ENCODE results near the gene ETF1.

The ETF1 gene

DNA sequence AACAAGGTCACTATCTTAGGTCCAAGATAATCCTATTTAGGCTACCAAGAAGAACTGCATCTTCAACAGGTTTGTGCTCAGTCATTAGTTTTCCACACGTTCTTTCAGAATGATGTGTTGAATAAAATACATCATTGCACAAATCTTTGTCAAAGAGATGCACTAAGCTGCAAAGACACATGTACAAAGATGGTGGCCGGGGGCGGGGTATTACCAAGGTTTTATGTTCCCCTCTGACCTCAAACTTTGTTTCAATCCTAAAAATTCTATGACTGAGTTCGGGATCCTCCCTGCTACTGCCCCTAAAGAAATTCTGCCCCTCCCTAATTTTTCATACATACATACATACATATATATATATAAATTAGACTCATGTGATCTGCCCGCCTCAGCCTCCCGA lies 17.9 kb upstream of the ETF1 start:
- DNase-seq, result no peak

DNA sequence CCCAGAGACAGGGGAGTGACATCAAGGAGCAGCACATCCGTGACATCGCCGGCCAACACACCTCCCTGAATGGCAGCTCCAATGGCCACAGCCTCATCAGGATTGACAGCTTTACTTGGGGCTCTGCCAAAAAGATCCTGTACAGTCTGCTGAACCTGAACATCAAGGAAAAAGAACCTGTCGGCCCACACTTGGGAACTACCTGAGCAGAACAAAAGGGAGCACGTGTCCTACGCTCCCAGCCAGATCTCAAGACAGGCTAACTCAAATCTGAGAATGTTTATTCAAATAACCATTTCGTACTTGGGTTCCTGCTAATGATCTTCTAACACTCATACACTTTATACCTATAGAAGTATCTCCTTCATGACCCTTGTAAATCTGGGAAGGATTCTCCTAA lies 16.9 kb upstream of the ETF1 start:
- DNase-seq, result no peak

DNA sequence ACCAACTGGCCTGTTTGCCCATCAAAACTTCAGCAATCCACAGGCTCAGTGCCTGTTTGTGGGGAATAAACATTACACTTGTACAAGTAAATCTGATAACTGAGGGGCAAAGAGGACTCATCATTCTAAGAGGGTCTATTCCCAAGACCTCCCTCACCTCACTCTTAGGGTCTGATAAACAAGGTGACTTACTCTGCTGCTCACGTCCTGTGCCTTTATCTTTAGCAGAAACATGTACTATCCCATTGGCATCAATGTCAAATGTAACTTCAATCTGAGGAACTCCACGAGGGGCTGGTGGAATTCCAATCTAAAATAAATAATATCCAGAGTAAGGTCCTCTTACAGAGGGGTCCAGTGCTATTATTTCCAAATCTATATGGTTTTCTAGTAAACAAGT lies 14.6 kb upstream of the ETF1 start:
- DNase-seq, result no peak

DNA sequence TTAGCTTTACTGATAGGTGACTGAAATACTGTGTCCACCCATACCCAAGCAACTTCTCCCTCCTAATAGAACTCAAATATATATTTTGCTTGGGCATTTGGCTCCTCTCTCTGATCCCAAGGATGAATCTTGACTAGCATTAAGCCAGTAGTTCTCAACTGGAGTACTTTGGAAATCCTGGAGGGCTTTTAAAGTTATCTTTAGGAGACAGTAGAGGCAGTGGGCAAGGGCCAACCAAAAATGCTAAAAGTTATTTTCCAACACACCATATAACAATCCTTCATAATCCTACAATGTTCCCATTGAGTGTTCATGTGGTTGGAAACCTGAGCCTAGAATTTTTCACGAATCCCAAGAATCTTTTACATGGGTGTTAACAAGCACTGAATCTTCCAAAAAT lies 11.1 kb upstream of the ETF1 start:
- DNase-seq, result no peak

DNA sequence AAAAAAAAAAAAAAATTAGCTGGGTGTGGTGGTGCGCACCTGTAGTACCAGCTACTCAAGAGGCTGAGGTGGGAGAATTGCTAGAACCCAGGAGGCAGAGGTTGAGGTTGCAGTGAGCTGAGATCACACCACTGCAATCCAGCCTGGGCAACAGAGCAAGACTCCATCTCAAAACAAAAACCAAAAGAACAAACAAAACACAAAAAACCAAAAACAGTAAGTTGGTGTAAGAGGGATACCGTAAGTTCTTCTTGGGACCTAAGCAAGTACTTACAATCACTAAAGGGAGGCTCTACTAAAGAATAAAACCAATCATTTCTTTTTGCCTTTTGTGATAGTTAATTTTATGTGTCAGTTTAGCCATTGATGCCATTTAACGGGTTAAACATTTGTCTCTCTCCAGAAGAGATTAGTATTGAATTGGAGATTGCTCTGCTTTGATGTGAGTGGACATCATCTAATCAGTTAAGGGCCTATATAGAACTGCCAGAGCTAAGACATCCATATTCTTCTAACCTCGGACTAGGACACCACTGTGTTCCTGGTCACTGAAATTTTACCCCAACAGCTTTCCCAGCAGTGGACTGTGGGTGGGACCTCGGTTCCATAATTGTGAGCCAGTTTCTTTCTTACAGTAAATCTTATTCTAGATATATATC lies 10.5 kb upstream of the ETF1 start:
- no peak for DNase-seq

DNA sequence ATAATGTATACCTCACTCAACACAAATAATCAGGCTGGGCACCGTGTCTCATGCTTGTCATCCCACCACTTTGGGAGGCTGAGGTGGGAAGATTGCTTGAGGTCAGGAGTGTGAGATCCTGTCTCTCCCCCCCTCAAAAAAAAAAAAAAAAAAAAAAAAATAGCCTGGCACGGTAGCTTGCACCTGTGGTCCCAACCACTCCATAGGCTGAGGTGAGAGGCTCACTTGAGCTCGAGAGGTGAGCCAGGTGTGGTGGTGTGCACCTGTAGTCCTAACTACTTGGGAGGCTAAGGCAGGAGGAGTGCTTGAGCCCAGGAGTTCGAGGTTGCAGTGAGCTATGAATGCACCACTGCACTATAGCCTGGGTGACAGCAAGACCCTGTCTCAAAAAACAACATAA lies 9.6 kb upstream of the ETF1 start:
- DNase-seq, result no peak

DNA sequence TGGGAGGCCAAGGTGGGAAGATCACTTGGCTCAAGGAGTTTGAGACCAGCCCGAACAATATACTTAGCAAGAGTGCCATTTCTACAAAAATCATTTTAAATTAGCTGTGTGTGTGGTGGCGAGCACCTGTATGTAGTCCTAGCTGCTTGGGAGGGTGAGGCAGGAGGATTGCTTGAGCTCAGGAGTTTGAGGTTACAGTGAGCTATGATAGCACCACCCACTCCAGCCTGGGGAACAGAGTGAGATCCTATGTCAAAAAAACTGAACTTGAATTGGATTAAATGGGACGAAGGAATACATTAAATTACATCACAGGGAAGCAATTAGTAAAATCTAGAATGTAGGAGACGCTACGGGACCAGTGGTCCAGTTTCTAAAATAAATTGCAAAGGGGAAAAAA lies 6.4 kb upstream of the ETF1 start:
- DNase-seq, result no peak

DNA sequence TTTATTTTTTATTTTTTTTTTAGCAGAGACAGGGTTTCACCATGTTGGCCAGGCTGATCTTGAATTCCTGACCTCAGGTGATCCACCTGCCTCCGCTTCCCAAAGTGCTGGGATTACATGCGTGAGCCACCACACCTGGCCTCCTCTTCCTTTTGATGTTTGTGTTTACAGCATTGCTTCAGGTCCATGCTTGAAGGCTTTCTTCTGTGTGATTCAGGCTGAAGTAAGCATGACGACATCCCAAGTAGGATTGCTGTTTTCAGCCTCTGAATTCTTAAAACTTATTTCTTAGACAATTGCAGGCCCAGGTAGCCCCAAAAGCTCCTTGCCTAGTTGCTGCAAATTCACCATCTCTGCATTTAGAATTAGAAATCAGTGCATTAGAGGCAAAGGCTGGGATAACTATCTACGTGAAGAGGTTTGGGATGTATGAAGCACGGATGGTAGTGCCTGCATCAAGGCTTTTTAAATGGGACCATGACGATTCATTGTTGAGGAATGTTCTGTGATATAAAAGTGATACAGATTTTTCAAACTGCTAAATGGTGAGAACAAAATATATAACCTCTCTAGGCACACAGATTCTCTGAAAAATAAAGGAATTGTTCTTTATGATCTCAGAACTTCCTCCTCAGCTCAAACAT lies 3.0 kb upstream of the ETF1 start:
- DNase-seq, result no peak

DNA sequence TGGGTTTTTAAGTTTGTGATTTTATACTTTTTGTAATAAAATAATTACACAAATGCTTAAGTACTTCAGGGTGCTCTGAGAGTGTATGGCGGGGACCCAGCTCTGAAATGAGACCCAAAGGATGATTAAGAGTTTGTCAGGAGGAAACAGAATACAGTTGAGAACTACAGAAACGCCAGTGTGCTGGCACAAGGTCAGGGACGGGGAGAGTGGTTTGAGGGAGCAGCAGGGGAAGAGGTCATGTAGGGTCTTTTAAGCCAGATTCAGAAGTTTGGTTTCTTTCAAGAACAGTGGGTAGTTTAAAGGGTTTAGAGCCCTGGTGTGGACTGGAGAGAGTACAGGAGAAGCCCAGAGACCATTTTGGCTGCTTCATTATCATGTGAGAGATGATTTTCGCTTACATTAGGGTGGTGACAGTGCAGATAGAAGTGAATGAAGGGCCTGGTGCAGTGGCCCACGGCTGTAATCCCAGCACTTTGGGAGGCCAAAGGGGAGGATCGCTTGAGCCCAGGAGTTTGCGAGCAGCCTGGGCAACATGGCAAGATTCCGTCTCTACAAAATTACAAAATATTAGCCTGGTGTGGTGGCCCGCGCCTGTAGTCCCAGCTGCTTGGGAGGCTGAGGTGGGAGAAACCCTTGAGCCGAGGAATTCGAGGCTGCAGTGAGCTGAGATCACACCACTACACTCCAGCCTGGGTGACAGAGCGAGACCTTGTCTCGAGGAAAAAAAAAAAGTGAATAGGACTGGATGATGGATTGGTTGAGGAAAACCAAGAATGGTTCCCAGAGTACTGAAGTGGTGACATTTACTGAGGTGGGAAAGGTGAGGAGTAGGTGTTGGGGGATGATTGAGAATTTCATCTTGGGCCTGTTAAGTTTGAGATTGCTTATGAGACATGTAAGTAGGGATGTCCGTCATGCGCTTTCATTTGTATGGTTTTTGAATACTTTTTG lies 1.4 kb upstream of the ETF1 start:
- no peak for DNase-seq

DNA sequence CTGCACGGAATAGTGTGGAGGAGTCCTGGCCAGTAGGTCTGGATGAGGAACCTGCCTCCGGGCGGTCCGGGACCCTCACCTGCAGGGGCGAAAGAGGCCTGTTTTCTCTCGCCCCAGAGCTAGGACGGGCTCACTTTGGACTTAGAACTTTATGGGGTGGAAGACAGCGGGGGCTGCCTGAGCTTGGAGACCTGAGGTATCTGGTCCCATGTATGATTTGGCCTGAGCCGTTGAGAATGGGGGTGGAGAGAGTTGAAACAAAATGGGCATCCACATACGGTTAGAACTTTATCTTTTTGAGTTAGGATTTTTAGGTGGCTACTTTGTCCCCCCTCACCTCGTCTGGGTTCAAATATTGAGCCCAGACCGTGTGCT lies 681 bp upstream of the ETF1 start:
- DNase-seq, result no peak

DNA sequence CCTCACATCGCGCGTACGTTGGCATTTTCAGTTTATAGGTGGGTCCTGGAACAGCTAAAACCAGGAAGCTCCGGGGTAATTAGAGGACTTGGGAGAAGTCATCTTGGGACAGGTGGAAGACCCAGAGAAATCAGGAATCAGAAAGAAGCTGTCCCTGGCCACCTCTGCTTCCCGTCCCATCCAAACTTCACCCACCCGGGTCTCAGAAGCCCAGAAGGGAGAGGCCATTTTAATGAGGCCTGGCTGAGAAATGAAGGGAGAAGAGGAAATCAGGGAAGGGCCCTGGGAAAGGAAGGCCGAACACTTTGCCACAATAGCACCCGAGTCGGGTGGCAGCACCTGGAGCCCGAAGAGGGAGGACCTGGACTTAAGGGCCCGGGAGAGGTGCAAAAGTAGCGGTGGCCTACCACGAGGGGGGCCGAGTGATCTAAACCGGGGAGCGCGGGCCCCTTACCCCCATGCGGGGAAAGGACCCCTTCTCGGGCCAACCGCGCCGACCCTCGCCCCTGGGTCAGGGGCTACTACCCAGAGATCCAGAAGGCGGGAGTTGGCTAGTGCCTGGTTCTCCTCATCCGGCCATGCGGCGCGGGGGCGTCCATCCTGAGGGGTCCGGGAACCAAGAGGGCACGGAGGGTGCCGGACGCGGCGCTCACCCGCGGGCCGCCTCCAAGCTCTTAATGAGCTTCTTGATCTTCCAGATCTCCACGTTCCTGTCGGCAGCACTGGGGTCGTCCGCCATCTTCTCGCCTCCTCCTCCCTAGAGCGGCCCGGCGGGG lies 668 bp downstream of the ETF1 start:
- DNase-seq, result no peak

DNA sequence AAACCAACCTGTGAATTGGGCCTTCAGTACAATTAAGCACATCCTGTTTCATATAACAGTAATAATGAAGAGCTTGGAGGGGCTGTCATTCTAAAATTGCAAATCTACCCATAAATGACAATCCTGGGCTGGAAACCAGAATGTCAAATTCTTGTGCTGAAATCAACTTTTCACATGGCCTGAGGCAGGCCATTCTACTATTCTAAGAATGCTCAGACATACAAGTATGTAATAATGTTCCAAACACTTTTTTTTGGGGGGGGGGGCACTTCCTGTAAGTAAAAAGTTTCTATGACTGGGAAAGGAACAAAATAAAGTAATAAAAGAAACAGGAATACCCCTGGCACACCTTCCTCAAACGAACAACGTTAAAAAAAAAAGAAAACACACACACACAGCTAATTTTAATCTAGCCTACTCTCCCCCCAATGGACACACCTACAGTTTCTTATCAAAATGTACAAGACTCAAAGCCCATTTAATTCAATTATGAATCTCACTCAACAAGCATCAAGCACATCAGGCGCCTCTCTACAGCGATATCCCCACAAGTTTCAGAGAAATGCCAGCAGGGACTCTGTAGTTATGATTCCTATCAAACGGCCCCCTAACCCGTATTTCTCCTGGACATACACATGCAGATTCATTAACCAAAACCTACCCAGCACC lies 1.4 kb downstream of the ETF1 start:
- no peak for DNase-seq

DNA sequence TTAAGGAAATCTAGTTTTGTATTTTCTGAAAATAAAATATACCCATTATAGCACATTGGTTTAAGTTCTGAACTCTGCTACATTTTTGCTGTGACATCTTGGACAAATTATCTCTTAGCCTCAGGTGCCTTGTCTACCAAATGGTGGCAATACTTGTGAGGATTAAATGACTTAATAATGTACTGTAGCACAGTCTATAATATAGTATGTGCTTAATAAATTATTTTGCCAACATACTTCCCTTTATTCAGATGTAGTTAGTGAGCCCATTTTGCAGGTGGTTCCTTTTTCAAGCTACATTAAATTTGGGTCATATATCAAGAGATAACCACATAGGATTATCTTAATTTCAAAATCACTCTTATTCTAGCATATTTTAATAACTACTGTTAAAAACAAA lies 3.2 kb downstream of the ETF1 start:
- DNase-seq, result no peak

DNA sequence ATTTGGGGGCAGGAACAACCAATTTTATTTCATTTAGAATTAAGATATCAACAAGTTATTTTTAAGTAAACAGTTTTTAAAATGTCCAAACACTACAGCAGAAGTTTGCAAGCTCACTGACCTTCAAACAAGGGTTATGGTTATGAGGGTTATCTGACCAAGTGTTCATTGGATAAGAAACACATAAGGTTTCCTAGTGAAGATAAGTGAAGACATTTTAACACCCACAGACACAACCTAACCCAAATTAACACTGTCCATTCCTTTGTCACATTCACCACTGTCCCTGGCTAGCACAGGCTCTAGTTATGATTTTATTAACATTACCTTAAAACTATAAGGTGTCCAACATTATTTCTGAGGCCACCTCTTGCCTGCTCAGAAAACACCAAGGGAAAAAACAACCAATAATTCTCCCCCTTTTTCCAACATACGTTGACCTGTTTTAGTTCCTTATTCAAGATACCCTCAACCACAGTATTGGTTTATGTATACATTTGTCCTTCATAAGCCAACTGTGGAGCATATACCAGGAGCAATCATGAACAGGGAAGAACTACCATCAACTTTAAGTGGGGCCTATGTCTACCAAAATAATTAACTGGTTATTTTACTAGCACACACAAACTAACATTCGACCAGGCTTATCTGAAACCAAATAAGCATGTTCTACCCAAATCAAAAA lies 4.0 kb downstream of the ETF1 start:
- DNase-seq, result no peak

DNA sequence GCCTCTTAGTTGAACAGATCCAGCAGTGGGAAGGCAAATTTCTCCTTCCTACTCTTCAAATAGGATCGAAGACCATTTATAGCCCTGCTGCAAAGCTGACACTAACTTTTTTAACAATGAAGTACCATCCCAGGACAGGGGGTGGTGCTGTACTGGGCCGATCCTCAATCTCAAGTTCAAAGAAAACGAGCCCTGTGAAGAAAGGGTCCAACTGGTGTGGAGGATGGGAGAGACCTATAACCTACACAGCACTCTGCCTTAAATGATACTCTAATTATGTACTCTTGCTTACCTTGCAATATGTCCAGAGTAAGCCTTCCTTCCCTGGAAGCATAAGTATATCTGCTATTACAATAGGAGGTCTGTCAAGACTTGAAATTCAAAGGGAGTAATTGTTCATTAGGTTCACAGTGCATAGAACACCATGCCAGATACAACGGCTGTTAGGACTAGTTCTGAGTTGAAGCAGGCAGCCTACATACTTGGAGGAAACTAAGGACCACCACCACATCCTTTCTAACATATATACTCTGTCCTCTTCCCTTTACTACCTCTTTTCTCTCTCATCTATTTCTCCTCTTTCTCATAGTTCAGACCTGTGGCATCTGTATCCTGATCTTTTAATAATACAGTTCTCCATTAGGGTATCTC lies 6.2 kb downstream of the ETF1 start:
- no peak for DNase-seq

DNA sequence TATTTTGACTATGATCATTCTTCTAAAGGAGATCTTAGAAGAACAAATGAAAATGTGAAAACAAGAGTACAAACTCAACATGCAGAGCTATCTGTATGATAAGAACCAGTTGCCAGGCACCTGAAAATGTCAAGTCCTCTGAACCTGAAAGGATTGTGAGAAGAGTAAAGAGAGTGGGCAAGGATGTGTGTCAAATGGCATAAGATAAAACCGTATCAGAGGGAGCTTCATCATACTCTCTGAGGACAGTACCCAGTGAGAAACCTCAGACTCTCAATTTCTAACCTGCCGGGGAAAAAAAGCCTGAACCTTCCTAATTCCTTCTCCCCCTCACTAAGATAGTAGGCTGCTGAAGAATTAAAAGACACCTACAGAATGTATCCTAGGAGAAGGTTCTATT lies 6.8 kb downstream of the ETF1 start:
- no peak for DNase-seq

DNA sequence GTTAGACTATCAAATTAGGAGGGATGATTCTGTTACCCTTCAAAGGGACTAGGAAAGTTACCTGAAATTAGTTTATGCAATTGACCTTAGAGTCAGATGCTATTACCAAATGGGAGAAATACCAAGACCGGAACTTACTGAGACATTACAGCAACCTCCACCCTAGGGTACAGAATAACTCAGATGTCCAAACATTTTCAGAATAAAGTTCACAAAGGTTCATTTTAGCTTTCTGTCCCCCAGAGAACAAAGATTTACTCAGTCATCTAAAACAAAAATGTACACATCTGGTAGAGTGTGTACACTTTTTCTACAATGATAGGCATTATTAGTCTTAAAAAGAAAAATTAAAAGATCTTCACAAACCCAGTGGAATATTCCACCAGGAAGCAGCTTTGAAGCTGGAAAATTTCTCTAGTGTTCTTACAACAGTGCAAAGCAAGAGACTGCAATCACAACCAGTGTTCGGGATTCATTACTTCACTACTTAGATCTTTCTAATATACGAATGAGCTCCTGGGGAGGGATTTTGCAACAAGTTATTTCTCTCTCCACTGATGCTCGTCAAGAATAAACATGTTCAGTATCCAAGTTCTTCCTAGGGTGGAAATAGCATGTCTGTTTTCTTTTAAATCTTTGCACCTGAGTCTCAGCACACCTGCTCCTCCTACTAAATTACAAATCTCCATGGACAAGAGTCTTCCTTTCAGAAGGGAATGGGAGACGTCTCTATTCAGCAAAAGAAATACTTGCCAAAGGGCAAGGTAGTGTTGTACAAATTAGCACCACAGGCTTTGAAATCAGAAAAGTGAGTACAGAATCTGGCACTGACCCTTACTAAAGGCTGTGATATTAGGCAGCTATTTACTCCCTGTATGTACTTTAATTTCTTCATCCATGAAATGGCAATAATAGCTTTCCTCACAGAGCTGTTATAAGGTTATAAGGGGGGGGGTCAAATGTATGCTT lies 8.8 kb downstream of the ETF1 start:
- DNase-seq, result no peak

DNA sequence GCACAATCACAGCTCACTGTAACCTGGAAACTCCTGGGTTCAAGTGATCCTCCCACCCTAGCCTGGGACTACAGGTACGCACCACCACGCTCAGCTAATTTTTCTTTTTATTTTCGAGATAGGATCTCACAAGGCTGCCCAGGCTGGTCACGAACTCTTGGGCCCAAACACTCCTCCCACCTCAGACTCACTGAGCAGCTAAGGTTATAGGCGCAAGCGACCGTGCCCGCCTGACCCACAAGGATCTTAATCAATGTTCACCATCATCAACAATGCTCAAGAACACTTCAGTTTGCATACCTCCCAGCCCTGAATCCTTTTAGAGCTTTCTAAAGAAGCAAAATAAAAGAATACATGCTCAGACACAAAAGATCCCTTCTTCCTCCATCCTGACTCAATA lies 13.2 kb downstream of the ETF1 start:
- no peak for DNase-seq

DNA sequence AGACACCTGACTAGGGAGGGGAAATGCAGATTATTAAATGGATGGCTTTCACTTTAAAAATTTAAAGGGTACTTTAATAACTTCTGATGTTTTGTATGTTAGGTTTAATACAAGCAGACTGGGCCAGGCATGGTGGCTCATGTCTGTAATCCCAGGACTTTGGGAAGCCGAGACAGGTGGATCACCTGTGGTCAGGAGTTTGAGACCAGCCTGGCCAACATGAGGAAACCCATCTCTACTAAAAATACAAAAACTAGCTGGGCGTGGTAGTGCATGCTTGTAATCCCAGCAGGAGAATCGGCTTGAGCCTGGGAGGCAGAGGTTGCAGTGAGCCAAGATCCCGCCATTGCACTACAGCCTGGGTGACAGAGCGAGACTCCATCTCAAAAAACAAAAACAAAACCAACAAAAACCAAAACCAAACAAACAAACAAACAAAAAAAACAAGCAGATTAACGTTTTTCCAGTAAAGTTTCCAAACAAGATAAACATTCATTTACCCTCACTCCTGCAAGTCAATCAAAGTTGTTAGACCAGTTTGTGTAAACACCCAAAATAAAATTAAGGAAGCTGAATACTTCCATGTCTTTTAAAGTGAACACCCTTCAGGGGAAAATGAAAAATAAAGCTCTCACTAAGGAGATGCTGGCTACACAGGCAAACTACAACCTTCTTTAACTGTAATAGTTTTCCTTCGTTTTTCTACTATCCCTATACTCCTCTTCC lies 14.1 kb downstream of the ETF1 start:
- no peak for DNase-seq

DNA sequence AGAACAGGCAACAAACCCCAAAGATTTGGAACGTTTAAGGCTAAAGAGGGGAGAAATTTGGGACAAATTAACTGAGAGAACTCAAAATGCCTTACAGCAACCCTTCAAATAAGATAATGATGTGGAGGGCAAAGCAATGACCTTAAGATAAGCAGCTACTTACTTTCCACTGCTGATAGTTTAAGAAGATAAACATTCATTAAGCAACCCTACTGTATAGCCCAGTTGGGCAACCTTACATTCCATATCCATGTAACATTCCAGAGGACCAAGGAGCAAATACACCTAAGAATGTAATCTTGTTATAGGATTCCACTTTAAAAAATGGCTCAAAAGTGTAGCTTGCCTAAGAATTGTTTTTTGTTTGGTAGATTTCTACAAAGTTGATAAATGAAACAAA lies 14.8 kb downstream of the ETF1 start:
- DNase-seq, result no peak

Measured in NCI-H1105 (cell line).